GM23338 (cell line): ENCODE data around the gene KDM4B. TPM values are rescaled to one million over a fixed set of nuclear protein-coding genes. Genes with fewer than 3 reads are reported as not detected.

Experiments
- ATAC-seq: fragments of 200-7000 bp; cut with Tn5 transposase; 3 replicates; pipeline ENCODE4 v1.9.1; 2020
- DNase-seq: peaks from one replicate; pipeline ENCODE4 v3.0.0-alpha.2; 2015; ENCODE audit warnings: low spot score
- H2AFZ ChIP-seq: fragments of 200-600 bp; sonication (generic); 2 replicates; pipeline ENCODE4 v1.8.0; 2016; ENCODE audit warnings: antibody characterized with exemption, mild to moderate bottlenecking, moderate library complexity
- H3F3A ChIP-seq: fragments of 200-600 bp; sonication (generic); replicated peaks from 2 replicates; pipeline ENCODE4 v1.8.0; 2017; ENCODE audit warnings: antibody characterized with exemption, mixed run types, low read depth
- H3K27ac ChIP-seq: fragments of 200-600 bp; sonication (generic); 2 replicates; pipeline ENCODE4 v1.6.1; 2016; ENCODE audit warnings: low read depth
- H3K27me3 ChIP-seq: fragments of 200-600 bp; sonication (generic); 2 replicates; pipeline ENCODE4 v1.8.0; 2016; ENCODE audit warnings: mild to moderate bottlenecking, mixed run types, moderate library complexity; ENCODE audit not compliant: insufficient read depth
- H3K36me3 ChIP-seq: fragments of 200-600 bp; sonication (generic); 2 replicates; pipeline ENCODE4 v1.8.0; 2016; ENCODE audit warnings: mild to moderate bottlenecking; ENCODE audit not compliant: insufficient read depth
- H3K4me1 ChIP-seq: fragments of 200-600 bp; sonication (generic); 2 replicates; pipeline ENCODE4 v1.8.0; 2016; ENCODE audit warnings: mild to moderate bottlenecking, moderate library complexity; ENCODE audit not compliant: insufficient read depth
- H3K4me2 ChIP-seq: fragments of 200-600 bp; sonication (generic); 2 replicates; pipeline ENCODE4 v1.7.1; 2017; ENCODE audit warnings: mixed run types
- H3K4me3 ChIP-seq: fragments of 200-600 bp; sonication (generic); 2 replicates; pipeline ENCODE4 v1.6.1; 2016; ENCODE audit warnings: mixed run types
- H3K79me2 ChIP-seq: fragments of 200-600 bp; sonication (generic); replicated peaks from 2 replicates; pipeline ENCODE4 v1.8.0; 2017; ENCODE audit warnings: mild to moderate bottlenecking; ENCODE audit not compliant: insufficient read depth
- H3K9me2 ChIP-seq: fragments of 200-600 bp; sonication (generic); 2 replicates; pipeline ENCODE4 v1.8.0; 2017; ENCODE audit not compliant: insufficient read depth
- H4K20me1 ChIP-seq: fragments of 200-600 bp; sonication (generic); replicated peaks from 2 replicates; pipeline ENCODE4 v1.8.0; 2017; ENCODE audit warnings: mild to moderate bottlenecking; ENCODE audit not compliant: insufficient read depth
- H3K27ac Mint-ChIP-seq: 2 replicates; pipeline ENCODE4 v1.8.0; 2020; ENCODE audit warnings: inconsistent platforms, mild to moderate bottlenecking, moderate library complexity, mixed read lengths
- H3K27me3 Mint-ChIP-seq: 3 replicates; pipeline ENCODE4 v1.8.0; 2022; ENCODE audit warnings: low read depth, mild to moderate bottlenecking, moderate library complexity, mixed read lengths, inconsistent platforms; ENCODE audit not compliant: insufficient read depth, poor library complexity
- H3K36me3 Mint-ChIP-seq: 3 replicates; pipeline ENCODE4 v1.8.0; 2021; ENCODE audit warnings: low read depth, mild to moderate bottlenecking, inconsistent platforms, moderate library complexity, mixed read lengths
- H3K4me1 Mint-ChIP-seq: 3 replicates; pipeline ENCODE4 v1.8.0; 2020; ENCODE audit warnings: mild to moderate bottlenecking, inconsistent platforms, mixed read lengths
- H3K4me3 Mint-ChIP-seq: 3 replicates; pipeline ENCODE4 v1.8.0; 2021; ENCODE audit warnings: moderate library complexity, mild to moderate bottlenecking, inconsistent platforms, mixed read lengths
- H3K9me3 Mint-ChIP-seq: 3 replicates; pipeline ENCODE4 v1.8.0; 2020; ENCODE audit warnings: moderate library complexity, mild to moderate bottlenecking, inconsistent platforms, mixed read lengths
- NANOG ChIP-seq: IDR thresholded peaks from 2 replicates; pipeline ENCODE4 v1.6.1; 2016; ENCODE audit warnings: antibody characterized with exemption, borderline replicate concordance
- STAT1 ChIP-seq: IDR thresholded peaks from one replicate; pipeline ENCODE4 v1.6.1; 2016; ENCODE audit warnings: antibody characterized with exemption; ENCODE audit not compliant: unreplicated experiment
- ZNF331 ChIP-seq: fragments of 250-450 bp; sonication (Bioruptor Pico); IDR thresholded peaks from 2 replicates; pipeline ENCODE4 v1.5.0; 2020; ENCODE audit warnings: low read depth, mild to moderate bottlenecking, moderate library complexity
- polyA plus RNA-seq: library from polyadenylated mRNA; unstranded; fragments of >200 nt; fragmentation: Nextera tagmentation; extraction: Ambion mirVana; gene quantifications from 2 replicates; pipeline ENCODE4 v1.2.1, GENCODE V29; 2016
- total RNA-seq: library from RNA; depleted of rRNA; stranded (reverse); fragments of >200 nt; shearing (Covaris generic); gene quantifications from 2 replicates; pipeline ENCODE4 v1.2.3, GENCODE V29; 2014
- TF ChIP-seq, protein P1 (sequence below): fragments of 250-450 bp; sonication (Bioruptor Pico); IDR thresholded peaks from 2 replicates; pipeline ENCODE4 v1.5.0; 2020; ENCODE audit warnings: mild to moderate bottlenecking, moderate library complexity
- TF ChIP-seq, protein P2 (sequence below): IDR thresholded peaks from one replicate; pipeline ENCODE4 v1.6.1; 2018; ENCODE audit warnings: antibody characterized with exemption; ENCODE audit not compliant: unreplicated experiment

KDM4B gene
- total and polyA plus RNA-seq, 2 experiments from 2014 or later = 9.1 to 27.6 TPM

DNA sequence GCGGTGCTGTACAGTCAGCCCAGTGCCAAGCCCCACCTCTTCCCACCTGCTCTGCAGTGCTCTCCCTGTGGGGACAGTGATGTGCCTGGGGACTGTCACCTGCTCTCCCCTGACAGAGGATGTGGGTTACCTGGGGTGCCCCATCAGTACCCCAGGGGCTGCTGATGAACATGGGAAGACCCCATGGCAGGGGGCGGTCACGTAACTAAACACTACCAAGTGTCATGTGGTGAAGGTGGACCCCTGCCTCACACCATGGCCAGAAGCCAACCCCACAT is 12.7 kb downstream of the KDM4B start (continued):
- TF ChIP-seq, protein P1, sequence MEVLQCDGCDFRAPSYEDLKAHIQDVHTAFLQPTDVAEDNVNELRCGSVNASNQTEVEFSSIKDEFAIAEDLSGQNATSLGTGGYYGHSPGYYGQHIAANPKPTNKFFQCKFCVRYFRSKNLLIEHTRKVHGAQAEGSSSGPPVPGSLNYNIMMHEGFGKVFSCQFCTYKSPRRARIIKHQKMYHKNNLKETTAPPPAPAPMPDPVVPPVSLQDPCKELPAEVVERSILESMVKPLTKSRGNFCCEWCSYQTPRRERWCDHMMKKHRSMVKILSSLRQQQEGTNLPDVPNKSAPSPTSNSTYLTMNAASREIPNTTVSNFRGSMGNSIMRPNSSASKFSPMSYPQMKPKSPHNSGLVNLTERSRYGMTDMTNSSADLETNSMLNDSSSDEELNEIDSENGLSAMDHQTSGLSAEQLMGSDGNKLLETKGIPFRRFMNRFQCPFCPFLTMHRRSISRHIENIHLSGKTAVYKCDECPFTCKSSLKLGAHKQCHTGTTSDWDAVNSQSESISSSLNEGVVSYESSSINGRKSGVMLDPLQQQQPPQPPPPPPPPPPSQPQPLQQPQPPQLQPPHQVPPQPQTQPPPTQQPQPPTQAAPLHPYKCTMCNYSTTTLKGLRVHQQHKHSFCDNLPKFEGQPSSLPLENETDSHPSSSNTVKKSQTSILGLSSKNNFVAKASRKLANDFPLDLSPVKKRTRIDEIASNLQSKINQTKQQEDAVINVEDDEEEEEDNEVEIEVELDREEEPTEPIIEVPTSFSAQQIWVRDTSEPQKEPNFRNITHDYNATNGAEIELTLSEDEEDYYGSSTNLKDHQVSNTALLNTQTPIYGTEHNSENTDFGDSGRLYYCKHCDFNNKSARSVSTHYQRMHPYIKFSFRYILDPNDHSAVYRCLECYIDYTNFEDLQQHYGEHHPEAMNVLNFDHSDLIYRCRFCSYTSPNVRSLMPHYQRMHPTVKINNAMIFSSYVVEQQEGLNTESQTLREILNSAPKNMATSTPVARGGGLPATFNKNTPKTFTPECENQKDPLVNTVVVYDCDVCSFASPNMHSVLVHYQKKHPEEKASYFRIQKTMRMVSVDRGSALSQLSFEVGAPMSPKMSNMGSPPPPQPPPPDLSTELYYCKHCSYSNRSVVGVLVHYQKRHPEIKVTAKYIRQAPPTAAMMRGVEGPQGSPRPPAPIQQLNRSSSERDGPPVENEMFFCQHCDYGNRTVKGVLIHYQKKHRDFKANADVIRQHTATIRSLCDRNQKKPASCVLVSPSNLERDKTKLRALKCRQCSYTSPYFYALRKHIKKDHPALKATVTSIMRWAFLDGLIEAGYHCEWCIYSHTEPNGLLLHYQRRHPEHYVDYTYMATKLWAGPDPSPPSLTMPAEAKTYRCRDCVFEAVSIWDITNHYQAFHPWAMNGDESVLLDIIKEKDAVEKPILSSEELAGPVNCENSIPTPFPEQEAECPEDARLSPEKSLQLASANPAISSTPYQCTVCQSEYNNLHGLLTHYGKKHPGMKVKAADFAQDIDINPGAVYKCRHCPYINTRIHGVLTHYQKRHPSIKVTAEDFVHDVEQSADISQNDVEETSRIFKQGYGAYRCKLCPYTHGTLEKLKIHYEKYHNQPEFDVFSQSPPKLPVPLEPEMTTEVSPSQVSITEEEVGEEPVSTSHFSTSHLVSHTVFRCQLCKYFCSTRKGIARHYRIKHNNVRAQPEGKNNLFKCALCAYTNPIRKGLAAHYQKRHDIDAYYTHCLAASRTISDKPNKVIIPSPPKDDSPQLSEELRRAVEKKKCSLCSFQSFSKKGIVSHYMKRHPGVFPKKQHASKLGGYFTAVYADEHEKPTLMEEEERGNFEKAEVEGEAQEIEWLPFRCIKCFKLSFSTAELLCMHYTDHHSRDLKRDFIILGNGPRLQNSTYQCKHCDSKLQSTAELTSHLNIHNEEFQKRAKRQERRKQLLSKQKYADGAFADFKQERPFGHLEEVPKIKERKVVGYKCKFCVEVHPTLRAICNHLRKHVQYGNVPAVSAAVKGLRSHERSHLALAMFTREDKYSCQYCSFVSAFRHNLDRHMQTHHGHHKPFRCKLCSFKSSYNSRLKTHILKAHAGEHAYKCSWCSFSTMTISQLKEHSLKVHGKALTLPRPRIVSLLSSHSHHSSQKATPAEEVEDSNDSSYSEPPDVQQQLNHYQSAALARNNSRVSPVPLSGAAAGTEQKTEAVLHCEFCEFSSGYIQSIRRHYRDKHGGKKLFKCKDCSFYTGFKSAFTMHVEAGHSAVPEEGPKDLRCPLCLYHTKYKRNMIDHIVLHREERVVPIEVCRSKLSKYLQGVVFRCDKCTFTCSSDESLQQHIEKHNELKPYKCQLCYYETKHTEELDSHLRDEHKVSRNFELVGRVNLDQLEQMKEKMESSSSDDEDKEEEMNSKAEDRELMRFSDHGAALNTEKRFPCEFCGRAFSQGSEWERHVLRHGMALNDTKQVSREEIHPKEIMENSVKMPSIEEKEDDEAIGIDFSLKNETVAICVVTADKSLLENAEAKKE = no peak
- TF ChIP-seq ZNF331 (no peak), STAT1 (no peak), NANOG (no peak)

DNA sequence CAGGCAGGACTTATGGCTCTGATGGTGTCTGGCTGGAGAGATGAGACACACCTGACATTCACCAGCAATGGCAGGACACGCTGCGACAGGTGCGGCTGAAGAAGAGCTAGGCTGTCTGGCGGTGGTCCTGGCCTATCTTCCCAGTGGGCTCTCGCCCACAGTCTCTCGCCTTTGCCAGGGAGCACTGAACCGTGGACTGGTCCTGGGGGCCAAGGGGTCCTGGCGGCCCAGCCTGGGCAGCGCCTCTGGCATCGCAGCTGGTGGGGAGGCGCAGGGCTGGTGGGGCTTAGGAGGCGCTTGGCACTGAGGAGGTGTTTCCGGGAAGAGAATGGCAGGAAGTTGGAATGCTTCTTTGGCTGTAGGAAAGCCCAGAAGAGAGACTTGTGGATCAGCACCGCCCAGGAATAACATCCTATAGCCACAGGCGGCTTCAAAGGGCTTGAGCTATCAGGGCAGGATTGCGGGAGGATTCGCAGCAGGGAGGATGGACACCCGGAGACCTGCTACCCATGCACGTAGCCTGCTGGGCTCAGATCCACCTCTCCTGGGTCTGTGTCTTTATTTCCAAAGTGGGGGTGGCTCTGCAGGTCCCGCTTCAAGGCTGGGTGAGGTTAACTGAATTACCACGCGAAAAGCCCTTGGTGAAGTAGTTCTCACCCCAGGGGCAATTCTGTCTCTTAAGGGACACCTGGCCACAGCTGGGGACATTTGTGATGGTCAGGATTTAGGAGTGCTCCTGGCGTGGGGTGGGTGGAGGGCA is 14.6 kb downstream of the KDM4B start:
- H4K20me1 ChIP-seq = peaks cover 28% of the 10 kb centered on the region
- no peak overlapping the region for H3K4me3 Mint-ChIP-seq
- H3K27me3 Mint-ChIP-seq = peaks cover 7% of the 10 kb centered on the region
- ATAC-seq (no peak; the same call in 2 of the 3 replicates), DNase-seq (no peak)
- H3K4me1 Mint-ChIP-seq = peaks cover 37% of the 10 kb centered on the region
- H3K4me2 ChIP-seq = no peak overlapping the region
- H3K27me3 ChIP-seq = no peaks in the 10 kb centered on the region
- H3K9me3 Mint-ChIP-seq = no peaks in the 10 kb centered on the region
- no peak overlapping the region for H3K4me3 ChIP-seq
- H3K4me1 ChIP-seq = no peaks in the 10 kb centered on the region
- H3K36me3 Mint-ChIP-seq = no peaks in the 10 kb centered on the region
- H3F3A ChIP-seq = no peaks in the 10 kb centered on the region
- no peaks in the 10 kb centered on the region for H3K9me2 ChIP-seq
- H3K79me2 ChIP-seq = peaks cover 94% of the 10 kb centered on the region
- no peak overlapping the region for H2AFZ ChIP-seq
- H3K27ac Mint-ChIP-seq = no peak overlapping the region
- H3K36me3 ChIP-seq = no peaks in the 10 kb centered on the region
- H3K27ac ChIP-seq = no peak overlapping the region
- TF ChIP-seq, protein P1 = no peak
- TF ChIP-seq, protein P2, sequence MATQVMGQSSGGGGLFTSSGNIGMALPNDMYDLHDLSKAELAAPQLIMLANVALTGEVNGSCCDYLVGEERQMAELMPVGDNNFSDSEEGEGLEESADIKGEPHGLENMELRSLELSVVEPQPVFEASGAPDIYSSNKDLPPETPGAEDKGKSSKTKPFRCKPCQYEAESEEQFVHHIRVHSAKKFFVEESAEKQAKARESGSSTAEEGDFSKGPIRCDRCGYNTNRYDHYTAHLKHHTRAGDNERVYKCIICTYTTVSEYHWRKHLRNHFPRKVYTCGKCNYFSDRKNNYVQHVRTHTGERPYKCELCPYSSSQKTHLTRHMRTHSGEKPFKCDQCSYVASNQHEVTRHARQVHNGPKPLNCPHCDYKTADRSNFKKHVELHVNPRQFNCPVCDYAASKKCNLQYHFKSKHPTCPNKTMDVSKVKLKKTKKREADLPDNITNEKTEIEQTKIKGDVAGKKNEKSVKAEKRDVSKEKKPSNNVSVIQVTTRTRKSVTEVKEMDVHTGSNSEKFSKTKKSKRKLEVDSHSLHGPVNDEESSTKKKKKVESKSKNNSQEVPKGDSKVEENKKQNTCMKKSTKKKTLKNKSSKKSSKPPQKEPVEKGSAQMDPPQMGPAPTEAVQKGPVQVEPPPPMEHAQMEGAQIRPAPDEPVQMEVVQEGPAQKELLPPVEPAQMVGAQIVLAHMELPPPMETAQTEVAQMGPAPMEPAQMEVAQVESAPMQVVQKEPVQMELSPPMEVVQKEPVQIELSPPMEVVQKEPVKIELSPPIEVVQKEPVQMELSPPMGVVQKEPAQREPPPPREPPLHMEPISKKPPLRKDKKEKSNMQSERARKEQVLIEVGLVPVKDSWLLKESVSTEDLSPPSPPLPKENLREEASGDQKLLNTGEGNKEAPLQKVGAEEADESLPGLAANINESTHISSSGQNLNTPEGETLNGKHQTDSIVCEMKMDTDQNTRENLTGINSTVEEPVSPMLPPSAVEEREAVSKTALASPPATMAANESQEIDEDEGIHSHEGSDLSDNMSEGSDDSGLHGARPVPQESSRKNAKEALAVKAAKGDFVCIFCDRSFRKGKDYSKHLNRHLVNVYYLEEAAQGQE = no peak
- no peak for TF ChIP-seq STAT1
